CD4-positive, alpha-beta T cell treated with Interleukin-17A for 4 hours (primary cell): ENCODE results near the gene COL27A1.
"Not testable (repeated sequence)": the region's sequence is repeated elsewhere in the genome, so short reads cannot be mapped to it uniquely, and the experiment has no call there.

ENCODE experiments used
- DNase-seq: peaks from one replicate; pipeline ENCODE4 v3.0.0-alpha.2; 2020; ENCODE audit warnings: mixed read lengths

The COL27A1 gene

DNA sequence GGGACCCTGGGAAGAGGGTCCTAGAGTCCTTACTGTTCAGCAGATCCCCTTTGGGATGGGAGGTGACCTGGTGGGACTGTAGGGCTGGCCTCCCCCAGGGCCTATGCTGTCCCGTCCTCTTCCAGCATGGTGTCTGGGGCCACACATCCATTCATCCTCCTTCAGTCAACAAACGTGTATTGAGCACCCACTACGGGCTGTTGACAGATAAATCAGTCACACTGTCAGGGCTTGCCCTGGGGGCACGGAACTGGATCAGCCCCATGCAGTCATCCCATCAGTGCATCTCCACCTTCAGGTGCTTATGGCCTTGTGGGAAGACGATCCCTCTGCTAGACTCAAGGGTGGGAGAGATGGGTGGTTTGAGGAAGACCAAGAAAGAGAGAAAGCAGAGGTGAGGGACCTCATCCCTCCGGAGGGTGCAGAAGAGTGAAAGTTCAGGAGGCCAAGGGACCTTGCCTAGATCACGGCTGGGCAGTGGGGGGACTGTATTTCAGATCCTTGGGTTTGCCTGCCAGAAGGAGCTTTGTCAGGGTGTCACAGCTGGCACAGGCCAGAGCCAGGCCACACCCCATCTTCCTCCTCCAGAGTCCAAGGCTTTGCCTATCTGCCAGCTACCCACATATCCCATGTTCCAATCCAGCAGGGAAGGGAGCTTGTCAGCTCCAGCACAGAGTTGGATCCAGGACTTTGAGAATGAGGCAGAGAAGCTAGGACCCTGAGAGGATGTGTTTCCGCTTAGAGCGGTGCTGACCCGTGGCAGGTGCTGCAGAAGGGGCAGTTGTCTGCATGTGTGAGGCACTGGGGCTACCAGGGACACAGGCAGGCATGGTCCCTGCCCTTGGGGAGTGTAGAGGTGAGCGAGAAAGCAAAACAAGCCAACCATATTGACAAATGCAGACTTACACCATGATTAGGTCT is 30.5 kb downstream of the COL27A1 start:
- no peak for DNase-seq

DNA sequence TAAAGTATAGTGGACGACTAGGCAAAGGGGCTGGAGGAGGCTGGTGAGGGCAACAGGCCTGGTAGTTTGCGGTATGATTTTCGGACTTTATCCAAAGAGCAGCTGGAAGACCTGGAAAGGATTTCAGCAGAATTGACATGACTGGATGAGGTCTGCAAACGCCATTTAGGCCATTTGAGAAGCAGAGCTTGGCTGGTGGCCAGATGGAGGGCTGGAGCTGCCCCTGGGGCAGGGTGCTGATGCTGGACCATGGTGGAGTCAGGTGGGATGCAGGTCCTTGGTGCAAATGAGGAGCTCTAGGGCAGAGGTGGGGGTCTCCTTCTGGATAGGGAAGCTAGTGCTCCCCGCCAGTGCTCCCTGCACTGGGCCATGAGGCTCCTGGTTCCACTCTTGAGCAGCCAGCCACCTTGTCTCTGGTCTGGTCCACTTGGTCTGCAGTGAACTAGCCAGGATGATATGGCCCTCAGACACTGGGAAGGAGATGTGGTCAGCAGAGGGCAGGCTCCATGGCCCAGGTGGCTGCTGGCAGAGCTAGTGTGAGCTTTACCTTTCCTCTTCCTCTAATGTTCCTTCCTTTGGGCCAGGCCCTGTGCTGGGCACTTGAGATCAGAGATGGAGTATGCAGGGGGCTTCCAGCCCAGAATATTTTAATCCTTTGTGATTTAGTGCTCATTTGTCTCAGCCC is 31.4 kb downstream of the COL27A1 start:
- DNase-seq, result no peak

DNA sequence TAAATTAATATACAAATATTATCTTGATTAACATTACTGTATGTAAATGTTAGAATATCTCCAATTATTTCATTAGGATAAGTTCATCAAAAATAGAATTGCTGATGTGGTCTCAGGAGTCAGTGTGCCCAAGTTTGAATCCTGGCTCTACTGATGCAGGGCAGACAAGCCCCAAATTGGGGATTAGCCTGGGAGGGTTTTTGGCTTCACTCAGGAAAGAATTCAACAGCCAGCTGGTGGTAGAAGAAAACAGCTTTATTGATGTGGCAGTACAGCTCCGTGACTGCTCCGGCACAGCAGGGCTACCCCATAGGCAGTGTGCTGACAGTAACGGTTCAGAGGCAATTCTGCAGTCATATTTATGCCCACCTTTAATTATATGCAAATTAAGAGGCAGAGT is 32.5 kb downstream of the COL27A1 start:
- DNase-seq, result no peak

DNA sequence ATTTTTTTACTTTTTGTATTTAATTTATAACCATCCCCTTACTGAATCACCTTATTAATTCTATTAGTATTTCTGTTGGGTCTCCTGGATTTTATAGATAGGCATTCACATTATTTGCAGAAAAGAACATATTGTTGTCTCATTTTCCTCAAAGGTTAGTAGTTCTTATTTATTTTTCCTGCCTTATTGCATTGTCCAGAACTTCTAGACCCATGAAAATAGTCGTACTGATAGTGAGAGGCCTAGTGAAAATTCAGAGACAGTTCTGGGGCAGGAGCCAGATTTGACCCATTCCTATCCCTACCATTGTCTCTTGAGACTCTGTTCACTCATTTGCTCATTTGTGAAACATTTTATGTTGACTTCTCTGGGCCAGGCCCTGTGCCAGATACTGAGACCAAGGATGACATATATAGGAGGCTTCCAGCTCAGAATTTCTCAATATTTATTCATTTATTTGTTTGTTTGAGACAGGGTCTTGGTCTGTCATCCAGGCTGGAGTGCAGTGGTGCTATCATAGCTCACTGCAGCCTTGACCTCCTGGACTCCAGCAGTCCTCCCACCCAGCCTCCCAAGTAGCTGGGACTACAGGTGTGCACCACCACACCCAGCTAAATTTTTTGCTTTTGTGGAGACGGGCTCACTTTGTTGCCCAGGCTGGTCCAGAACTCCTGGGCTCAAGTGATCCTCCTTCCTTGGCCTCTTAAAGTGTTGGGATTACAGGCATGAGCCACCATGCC is 34.7 kb downstream of the COL27A1 start:
- DNase-seq, result no peak

DNA sequence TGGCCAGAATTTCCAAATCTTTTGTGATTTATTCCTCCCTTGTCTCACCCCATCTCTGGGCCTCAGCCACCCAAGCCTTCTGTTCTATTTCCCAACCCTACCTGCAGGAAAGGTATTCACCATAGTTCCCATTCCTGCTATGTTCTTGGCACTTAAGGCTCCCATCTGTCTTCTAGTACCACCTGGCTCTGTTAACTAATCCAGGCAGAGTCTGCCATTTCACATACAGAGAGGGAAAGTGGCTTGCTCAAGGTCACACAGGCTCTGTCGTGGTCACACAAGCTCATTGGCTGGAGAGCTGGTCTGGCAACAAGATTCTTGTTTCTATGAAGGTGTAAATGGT is 35.2 kb downstream of the COL27A1 start:
- DNase-seq, result no peak

DNA sequence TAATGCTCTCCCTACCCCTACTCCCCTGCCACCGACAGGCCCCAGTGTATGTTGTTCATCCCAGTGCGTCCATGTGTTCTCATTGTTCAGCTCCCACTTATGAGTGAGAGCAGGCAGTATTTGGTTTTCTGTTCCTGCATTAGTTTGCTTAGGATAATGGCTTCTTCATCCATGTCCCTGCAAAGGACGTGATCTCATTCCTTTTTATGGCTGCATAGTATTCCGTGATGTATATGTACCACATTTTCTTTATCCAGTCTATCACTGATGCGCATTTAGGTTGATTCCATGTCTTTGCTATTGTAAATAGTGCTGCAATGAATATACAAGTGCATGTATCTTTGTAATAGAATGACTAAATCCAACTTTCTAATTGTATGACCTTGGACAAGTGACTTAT is 36.1 kb downstream of the COL27A1 start:
- DNase-seq, result not testable (repeated sequence)

DNA sequence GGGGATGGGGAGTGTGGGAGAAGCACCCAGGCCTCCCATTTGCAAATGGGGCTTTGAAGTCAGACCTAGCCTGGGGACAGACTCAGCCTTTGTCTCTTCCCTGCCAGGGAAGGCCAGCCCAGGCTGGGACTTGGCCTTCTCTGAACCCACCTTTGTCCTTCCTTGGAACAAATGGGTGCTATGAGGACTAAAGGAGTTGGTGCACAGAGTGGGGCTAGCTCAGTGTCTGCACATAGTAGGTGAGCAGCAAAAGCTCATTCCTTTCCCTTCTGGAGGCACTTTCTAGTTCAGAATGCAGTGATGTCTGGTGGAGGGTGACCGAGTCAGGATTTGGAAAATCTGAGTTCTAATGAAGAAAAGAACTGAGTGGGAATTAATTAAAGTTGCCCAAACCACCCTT is 37.2 kb downstream of the COL27A1 start:
- DNase-seq, result no peak

DNA sequence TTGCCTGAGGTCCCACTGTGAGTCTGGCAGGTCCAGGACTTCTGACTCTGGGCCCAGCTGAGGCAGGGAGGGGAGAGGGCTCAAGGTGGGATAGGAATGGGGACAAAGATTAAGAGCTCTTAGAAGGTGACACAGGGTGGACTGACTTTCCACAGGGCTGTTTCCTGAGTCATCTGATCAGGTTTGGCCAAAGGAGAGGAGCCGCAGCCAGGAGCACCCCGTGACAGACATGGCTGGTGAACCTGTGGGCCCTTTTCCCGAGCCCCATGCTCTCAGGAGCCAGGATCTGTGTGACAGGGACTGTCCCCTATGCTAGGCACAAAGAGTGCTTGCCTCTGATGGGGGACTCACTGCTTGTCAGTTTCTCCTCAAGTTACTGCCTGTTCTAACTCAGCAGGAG is 37.8 kb downstream of the COL27A1 start:
- DNase-seq, result no peak

DNA sequence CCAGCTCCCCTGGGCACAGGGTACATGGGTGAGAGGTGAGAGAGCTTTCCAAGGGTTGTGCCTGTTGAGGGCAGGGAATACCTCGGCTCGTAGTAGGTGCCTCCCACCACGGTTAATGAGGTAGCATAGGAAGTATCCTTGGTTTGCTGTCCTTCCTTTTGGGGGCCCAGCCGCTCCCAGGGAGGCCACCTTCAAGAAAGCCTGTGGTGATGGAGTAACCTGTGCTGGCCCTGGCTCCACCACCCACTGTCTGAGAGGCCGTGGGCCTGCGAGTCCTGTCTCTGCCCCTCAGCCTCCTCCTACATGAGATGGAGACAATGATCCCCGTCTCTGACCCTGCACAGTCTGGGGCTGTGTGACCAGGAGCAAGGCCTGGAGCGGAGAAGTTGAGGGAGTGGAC is 40.8 kb downstream of the COL27A1 start:
- DNase-seq, result no peak

DNA sequence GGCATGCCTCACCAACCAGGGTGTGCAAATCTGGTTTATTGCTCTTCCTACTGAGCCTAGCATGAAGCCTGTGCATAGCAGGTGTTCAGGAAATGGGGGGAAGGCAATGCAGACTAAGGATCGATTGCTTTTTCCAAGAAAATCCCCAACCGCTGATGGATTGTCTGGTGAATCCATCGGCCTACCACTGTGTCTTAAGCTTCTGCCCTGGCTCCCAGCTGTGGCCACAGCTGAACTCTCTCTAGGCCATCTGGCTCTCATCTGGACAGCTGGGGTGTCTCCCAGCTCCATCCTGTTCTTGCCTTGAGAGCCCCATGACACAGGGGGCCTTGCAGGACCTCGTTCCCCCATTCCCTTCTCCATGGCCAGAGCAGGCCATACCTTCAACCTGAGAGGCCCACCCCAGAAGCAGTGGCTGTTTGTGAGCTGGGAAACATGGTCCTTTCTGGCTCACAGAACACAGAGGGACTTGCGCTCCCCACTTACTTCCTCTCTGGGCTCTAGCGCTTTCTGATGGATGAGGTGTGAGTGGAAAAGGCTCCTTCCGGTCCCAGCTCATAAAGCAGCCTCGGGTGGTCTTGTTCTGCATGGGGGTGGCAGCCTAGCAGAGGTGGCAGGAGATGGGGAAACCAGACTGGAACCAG is 41.8 kb downstream of the COL27A1 start:
- no peak for DNase-seq

DNA sequence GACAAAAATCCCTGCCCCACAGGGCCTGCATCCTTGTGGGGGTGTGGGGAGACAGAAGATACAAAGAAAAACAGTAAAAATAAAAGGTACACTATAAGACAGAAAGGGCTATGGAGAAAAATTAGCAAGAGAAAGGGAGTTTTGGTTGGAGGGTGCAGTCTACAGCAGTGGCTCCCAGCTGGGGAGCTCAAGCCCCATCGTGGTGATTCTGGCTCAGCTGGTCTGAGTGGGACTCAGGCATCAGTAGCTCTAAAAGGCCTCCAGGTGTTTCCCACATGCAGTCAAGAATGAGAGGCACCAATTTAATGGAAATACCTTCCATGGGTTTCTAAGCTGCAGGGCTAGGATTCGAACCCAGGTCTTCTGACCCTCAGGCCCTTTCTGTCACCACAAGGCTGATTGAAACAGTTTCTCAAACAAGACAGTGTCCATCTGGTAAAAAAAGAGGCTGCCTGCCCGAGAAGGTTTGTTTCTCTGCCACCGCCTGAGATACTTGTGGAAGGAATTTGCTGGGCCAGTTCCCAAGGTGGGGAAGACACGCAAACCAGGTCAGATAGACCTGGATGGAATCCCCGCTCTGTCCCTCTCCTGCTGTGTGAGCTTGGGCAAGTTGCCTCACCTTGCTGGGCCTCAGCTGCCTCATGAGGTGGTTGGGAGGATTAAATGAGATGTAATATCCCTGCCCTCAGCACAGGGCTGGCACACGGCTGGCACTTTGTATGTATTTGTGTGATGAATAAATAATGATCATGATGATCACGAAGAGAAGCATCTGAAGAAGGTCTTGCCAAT is 43.1 kb downstream of the COL27A1 start:
- no peak for DNase-seq

DNA sequence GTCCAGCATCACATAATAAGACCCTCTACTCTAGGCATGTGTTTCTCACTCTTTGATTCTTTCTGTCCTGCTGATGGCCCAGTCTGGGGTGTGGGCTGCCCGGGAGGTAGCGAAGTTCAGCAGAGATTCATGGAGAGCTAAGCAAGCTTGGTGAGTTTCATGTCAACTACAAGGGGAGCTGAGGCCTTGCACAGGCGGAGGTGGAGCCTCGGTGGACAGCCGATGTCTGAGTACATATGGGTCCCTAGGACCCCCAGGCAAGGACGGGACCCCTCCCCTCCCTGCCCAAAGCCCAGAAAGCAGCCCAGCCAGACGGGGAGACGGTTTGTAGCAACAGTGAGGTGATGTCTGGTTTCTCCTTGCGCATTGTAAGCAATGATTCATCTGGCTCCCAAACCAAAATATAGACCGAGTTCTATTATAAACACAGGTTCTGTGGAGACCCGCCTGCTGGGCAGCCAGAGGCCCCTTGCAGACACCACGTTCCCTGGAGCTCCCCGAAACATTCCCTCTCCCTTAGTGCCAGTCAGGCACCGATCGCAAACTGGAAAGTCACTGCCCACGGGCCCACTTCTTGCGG is 45.5 kb downstream of the COL27A1 start:
- no peak for DNase-seq

DNA sequence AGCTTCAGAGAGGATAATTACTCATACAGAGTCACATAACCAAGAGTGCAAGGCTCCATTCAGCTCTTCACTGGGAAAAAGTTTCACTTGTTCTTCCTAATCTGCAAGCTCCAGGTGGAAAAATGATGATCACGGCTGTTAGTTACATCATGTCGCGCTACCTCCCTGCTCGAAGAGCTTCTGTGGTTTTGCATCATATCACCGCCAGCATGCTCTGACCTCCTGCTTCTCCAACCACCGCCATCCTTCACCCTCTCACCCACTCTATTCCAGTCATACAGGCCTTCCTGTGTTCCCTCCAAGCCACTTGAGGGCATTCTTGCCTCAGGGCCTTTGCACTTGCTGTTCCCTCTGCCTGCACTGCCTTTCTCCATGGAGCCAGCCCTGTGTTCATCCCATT is 47.1 kb downstream of the COL27A1 start:
- DNase-seq, result no peak

DNA sequence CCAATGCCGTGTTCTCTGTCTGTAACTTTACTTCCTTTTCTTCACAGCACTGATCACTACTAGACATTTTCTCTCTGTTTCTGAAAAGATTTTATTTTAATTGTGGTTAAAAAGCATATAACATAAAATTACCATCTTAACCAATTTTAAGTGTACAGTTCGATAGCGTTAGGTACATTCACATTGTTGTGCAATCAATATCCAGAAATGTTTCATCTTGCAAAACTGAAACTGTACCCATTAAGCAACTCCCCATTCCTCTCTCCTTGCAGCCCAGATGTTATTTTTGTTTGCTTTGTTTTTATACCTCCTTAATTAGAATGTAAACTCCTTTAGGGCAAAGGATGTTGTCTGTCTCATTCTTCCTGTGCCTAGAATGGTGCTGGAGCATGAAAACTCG is 47.5 kb downstream of the COL27A1 start:
- DNase-seq, result no peak

DNA sequence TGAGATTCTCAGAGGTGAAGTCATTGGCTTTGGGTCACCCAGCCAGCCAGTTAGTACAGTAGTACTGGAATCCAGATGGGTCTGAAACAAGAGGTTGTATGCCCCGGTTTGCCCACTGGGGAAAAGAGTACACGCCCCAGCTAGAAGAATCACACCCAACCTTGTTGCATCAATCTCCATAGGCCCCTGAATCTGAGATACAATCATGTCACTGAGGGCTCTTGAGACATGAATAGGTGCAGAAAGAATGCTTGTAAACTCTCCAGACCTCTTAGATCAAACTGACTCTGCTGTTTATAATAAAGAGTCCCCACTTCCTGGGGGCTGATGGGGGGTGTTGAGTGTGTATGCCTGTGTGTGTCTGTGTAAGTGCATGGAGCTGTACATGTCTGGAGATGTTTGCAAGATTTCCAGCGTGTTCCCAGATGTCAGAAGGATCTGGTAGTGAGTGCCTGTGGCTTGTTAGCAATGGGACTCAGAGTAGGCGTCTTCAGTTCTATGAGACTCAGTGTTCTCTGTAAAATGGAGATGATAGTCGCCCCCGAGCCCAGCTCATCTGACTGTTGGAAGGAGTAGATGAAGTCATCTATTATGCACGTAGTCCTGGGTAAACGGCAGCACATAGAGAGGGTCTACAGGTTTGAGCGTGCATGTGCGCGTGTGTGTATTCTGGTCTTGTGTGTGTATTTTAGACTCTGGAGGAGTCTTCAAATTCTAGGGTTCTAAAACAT is 48.2 kb downstream of the COL27A1 start:
- no peak for DNase-seq

DNA sequence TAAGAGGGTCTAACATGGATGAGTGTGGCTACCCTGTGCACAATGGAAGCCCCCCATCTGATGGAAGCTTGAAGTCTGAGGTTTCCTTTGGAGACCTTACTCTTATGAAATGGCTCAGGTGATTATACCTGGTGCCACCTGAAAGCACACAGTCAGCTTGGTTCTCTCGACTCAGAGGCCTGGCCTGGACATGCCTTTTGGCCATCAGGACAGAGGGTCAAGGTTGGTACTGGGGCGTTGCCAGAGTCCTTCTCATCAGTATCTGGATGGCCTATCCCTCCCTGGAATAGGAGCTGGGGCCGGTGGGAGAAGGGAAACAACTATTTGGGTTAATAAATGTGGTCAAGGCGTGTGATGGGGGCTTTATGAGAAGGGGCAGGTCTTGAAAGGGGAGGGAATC is 48.9 kb downstream of the COL27A1 start:
- no peak for DNase-seq

DNA sequence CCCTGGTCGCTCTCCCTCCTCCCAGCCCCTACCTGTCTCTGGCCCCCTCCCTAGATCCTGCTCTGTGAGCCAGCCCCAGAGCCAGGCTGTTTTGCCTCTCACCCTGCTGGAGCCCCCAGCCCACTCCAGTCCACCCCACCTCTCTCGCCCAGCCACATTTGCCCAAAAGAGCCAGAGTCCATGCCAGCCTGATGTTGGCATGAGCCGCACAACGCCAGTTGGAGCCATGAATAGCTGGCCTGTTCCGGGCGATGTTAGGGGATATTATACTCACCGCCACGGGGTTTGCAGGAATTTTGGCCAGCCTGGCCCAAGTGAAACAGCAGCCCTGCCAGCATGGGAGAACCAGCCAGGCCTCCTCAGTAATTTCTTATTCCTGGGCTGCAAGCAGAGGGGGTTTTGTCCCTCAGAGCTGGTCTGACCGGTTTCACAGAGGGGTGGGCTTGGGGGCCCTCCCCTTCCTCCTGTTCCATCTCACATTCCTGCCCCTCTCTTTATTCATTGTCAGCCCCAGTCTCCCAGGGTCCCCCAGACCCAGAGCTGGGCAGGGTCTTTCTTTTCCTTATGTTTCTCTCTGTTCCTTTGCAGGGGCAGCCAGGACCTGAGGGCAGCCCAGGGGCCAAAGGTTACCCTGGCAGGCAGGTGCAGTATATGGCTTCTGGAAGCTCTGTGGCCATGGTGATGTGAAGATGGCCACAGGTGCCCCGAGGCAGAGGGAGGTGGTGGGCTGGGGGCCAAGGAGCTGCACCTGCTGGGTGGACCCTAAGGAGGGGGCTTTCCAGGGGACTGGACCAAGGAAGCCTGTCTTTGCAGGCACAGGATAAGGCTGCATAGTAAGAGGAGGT is 50.1 kb downstream of the COL27A1 start:
- no peak for DNase-seq

DNA sequence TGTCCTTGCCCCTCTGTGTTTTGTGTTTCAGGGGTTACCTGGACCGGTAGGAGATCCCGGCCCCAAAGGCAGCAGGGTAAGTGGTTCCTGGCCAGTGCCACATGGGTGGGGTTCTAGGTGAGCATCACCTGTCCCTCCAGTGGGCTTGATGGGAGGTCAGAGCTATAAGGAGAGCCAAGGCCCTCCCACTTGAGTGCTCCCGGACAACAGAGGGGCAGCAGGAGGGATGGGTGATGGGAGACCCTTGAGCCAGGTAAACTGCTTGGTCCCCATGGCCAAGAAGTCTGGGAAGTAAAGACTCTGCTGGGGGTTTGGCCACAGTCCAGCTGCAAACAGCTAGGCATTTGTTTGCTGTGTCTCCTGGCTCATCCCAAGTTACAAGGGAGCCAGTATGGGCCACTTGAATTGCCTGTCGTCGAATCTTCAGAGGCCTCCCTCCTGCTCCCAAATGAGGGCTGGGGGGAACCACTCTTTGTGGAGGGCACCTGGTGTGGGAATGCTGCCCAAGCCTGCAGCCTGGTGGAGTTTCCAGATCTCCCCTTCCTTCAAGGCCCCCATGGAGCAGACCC is 51.0 kb downstream of the COL27A1 start:
- DNase-seq, result no peak

DNA sequence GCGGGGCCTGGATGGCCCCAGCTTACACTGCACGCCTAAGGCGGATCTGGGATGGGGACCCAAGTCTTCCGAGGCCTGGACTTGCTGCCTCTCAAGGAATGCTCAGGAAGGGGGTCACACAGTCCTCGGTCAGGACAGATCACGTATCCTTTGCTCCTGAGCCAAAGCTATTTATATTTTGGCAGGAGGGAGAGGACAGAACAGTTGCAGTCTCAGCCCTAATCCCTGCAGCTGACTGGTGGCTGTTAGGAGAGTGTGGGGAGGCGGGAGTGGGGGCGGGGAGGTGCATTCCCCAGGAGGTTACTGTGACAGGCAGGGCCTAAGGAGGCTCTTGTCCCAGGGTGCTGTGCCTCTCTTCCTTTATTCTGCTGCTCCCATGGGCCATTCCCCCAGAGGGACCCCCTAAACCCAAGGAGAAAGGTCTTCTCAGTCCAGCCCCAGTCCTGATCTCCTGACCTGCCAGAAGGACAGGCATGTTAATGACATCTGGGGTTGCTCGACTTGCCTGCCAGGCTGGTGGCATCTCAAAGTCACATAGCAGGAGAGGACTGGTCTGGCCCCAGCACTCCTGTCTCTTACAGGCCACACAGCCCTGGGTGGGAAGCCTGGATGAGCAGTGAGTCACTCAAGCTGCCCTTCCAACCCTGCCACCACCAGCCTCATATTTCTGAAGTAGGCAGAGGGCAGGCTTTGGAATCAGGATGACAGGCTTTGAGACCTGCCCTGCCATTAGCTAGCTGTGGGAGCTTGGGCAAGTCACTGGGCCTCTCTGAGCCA is 51.9 kb downstream of the COL27A1 start:
- no peak for DNase-seq
